ENCODE data around the gene ARSJ. TPM values are rescaled to one million over a fixed set of nuclear protein-coding genes. Genes with fewer than 3 reads are reported as not detected.
A peak's percentile ranks its signal among the peaks of the same experiment; 100 is the strongest.

Gene ARSJ
- total RNA-seq, 1 experiment from 2014 or later, result 7.3 TPM

DNA sequence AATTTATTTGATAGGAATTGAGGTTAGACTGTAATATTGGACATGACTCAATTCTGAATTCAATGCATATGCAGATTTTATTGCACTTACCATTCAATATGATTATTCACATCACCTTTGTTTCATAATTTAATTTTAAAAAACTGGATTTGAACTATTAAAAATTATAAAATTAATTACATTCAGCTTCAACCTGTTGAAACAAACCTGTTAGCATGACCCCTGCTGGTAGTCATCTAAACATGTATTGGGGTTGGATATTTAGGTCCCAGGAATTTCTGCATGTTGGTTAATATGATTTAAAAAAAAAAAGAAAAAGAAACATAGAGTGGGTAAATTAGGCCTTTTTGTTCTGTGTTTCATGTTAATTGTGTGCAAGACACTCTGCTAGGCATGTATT is 85.9 kb downstream of the ARSJ start:
- Mint-ChIP-seq H3K27me3 (ENCODE audit: insufficient read depth, unreplicated experiment) (no peaks in the 10 kb centered on the region), H3K36me3 (ENCODE audit: insufficient read depth, unreplicated experiment) (no peaks in the 10 kb centered on the region), H3K4me3 (ENCODE audit: unreplicated experiment) (no peak overlapping the region), H3K9me3 (ENCODE audit: unreplicated experiment) (no peaks in the 10 kb centered on the region), H3K4me1 (ENCODE audit: low read depth, unreplicated experiment) (no peaks in the 10 kb centered on the region), H3K27ac (ENCODE audit: unreplicated experiment) (no peak overlapping the region)
- CTCF ChIA-PET, result no interaction called here
- TF ChIP-seq, protein P1, sequence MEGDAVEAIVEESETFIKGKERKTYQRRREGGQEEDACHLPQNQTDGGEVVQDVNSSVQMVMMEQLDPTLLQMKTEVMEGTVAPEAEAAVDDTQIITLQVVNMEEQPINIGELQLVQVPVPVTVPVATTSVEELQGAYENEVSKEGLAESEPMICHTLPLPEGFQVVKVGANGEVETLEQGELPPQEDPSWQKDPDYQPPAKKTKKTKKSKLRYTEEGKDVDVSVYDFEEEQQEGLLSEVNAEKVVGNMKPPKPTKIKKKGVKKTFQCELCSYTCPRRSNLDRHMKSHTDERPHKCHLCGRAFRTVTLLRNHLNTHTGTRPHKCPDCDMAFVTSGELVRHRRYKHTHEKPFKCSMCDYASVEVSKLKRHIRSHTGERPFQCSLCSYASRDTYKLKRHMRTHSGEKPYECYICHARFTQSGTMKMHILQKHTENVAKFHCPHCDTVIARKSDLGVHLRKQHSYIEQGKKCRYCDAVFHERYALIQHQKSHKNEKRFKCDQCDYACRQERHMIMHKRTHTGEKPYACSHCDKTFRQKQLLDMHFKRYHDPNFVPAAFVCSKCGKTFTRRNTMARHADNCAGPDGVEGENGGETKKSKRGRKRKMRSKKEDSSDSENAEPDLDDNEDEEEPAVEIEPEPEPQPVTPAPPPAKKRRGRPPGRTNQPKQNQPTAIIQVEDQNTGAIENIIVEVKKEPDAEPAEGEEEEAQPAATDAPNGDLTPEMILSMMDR (IDR thresholded peaks at IDR 0.05; ENCODE audit: insufficient read depth in 1 of 2, low read depth in 1 of 2, low read length in 1 of 2, severe bottlenecking in 1 of 2, unreplicated experiment in 1 of 2), result peak; percentile 21 to 28
- H3K9me3 ChIP-seq, result no peaks in the 10 kb centered on the region
- POLR2A ChIA-PET, result no interaction called here
- H3K4me1 ChIP-seq, result no peaks in the 10 kb centered on the region
- no TSS peak for BruUV-seq (replicated peaks)
- DNase-seq, result no peak
- no peaks in the 10 kb centered on the region for H3K36me3 ChIP-seq (ENCODE audit: control insufficient read depth, insufficient read depth, low read length)
- H3K27me3 ChIP-seq (replicated peaks; ENCODE audit: control insufficient read depth, insufficient read depth, low read length), result no peaks in the 10 kb centered on the region
- intact Hi-C loops (cut with micrococcal nuclease; ENCODE audit: unreplicated experiment), result loop anchor here (5.0 kb wide), 1 partner anchor 501 kb away; no protein-coding TSS in a partner anchor
- H3K4me3 ChIP-seq (ENCODE audit: low read depth, low read length), result no peak overlapping the region

DNA sequence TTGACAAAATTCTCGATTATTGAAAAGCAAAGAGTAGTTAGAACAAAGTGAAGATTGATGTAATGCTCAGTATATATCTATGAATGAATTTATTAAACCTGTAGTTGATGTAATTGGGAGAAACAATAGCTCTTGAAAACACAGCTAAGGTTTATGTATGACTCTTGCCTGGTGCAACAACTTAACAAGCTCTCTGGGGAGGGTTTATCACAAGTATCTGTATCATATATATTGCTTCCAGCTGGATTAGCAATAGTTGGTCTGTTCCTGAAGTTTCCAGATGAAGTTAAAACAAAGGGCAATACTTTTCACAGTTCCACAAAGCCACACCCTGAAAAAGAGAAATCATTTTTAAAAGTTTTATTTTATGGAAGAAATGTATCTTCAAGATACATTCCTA is 91.4 kb downstream of the ARSJ start:
- Histone ChIP-seq H3K36me3 (ENCODE audit: control insufficient read depth, insufficient read depth, low read length) (no peaks in the 10 kb centered on the region), H3K27me3 (replicated peaks; ENCODE audit: control insufficient read depth, insufficient read depth, low read length) (no peaks in the 10 kb centered on the region), H3K4me3 (ENCODE audit: low read depth, low read length) (no peak overlapping the region), H3K9me3 (no peaks in the 10 kb centered on the region), H3K4me1 (no peaks in the 10 kb centered on the region)
- BruUV-seq (replicated peaks), result no TSS peak
- CTCF ChIA-PET, result no interaction called here
- DNase-seq, result no peak
- intact Hi-C loops (cut with micrococcal nuclease; ENCODE audit: unreplicated experiment), result no loop called here
- no peaks in the 10 kb centered on the region for H3K36me3 Mint-ChIP-seq (ENCODE audit: insufficient read depth, unreplicated experiment)
- POLR2A ChIA-PET, result no interaction called here
- H3K27me3 Mint-ChIP-seq (ENCODE audit: insufficient read depth, unreplicated experiment), result no peaks in the 10 kb centered on the region
- no peak overlapping the region for H3K27ac Mint-ChIP-seq (ENCODE audit: unreplicated experiment)
- H3K4me3 Mint-ChIP-seq (ENCODE audit: unreplicated experiment), result no peak overlapping the region
- H3K4me1 Mint-ChIP-seq (ENCODE audit: low read depth, unreplicated experiment), result no peaks in the 10 kb centered on the region
- TF ChIP-seq, protein P1 (IDR thresholded peaks at IDR 0.05; ENCODE audit: insufficient read depth in 1 of 2, low read depth in 1 of 2, low read length in 1 of 2, severe bottlenecking in 1 of 2, unreplicated experiment in 1 of 2), result no peak
- no peaks in the 10 kb centered on the region for H3K9me3 Mint-ChIP-seq (ENCODE audit: unreplicated experiment)

DNA sequence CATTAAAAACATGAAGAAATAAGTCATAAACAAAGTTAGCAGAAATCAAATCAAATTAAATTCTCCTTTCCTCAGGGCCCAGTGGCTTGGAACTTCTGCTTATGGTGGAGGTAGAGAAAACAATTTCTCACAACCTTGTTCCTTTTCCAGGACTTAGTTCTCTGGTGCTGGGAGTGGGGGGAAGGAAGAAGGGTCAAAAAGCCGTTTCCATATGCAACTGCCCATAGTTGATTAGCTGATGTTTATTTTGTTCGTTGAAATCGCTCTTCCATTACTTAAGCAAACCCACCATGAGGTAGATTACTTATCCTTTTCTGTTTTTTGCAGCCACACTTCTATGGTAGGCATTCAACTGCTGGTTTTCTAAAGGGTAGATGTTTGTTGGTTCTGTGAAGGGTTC is 94.2 kb downstream of the ARSJ start:
- Mint-ChIP-seq H3K27ac (ENCODE audit: unreplicated experiment) (no peak overlapping the region), H3K36me3 (ENCODE audit: insufficient read depth, unreplicated experiment) (no peaks in the 10 kb centered on the region), H3K4me3 (ENCODE audit: unreplicated experiment) (no peak overlapping the region), H3K9me3 (ENCODE audit: unreplicated experiment) (no peaks in the 10 kb centered on the region), H3K4me1 (ENCODE audit: low read depth, unreplicated experiment) (no peaks in the 10 kb centered on the region), H3K27me3 (ENCODE audit: insufficient read depth, unreplicated experiment) (no peaks in the 10 kb centered on the region)
- Histone ChIP-seq H3K36me3 (ENCODE audit: control insufficient read depth, insufficient read depth, low read length) (no peaks in the 10 kb centered on the region), H3K4me3 (ENCODE audit: low read depth, low read length) (no peak overlapping the region), H3K27me3 (replicated peaks; ENCODE audit: control insufficient read depth, insufficient read depth, low read length) (no peaks in the 10 kb centered on the region), H3K4me1 (no peaks in the 10 kb centered on the region), H3K9me3 (no peaks in the 10 kb centered on the region)
- intact Hi-C loops (cut with micrococcal nuclease; ENCODE audit: unreplicated experiment), result no loop called here
- CTCF ChIA-PET, result no interaction called here
- TF ChIP-seq, protein P1 (IDR thresholded peaks at IDR 0.05; ENCODE audit: insufficient read depth in 1 of 2, low read depth in 1 of 2, low read length in 1 of 2, severe bottlenecking in 1 of 2, unreplicated experiment in 1 of 2), result no peak
- POLR2A ChIA-PET, result no interaction called here
- BruUV-seq (replicated peaks), result no TSS peak
- DNase-seq, result no peak
